T-helper 1 cell treated with Interleukin-12 subunit alpha and Interleukin-12 subunit beta and Interleukin-4 antibody, amounts not matched to agents 30 ng/mL and 1 ng/mL, for 36 hours (primary cell): ENCODE results near the gene TRAF6. TPM values are rescaled to one million over a fixed set of nuclear protein-coding genes. Genes with fewer than 3 reads are reported as not detected.

Experiments
- intact Hi-C: fragments of 100-400 bp; cut with micrococcal nuclease; formaldehyde crosslinking; loops from one replicate; pipeline ENCODE4 v1.15.1; 2024
- total RNA-seq: library from RNA; stranded (reverse); gene quantifications from 2 replicates; pipeline ENCODE4 v1.2.3, GENCODE V29; 2022

The TRAF6 gene
- total RNA-seq, result 14.1 and 15.0 TPM in 2 replicates

- intact Hi-C loops, result loop anchor here (1.0 to 5.0 kb wide), 9 partner anchors 18 to 847 kb away; partner anchors contain the start of genes COMMD9 and TRIM44
These were observed at the start of gene TRAF6 for GRCh38 chr11:36509694-36510593. TRAF6 (minus strand) TSS chr11:36510272; CDS start chr11:36501515, 8,757 bp downstream.

GRCh38 chr11:36558571-36559413 lies 48.7 kb upstream of the TRAF6 start:
- intact Hi-C loops, result loop anchor here (5.0 kb wide), 6 partner anchors 46 to 1641 kb away; partner anchors contain the start of genes APIP, COMMD9, PDHX and TRAF6

GRCh38 chr11:36557991-36558390 lies 47.9 kb upstream of the TRAF6 start:
- intact Hi-C loops, result loop anchor here (5.0 kb wide), 6 partner anchors 46 to 1641 kb away; partner anchors contain the start of genes APIP, COMMD9, PDHX and TRAF6

GRCh38 chr11:36557390-36557789 lies 47.3 kb upstream of the TRAF6 start:
- intact Hi-C loops, result loop anchor here (5.0 kb wide), 6 partner anchors 45 to 1640 kb away; partner anchors contain the start of genes APIP, COMMD9, PDHX and TRAF6

- intact Hi-C loops, result no loop called here
These were observed 40.5 kb upstream of the TRAF6 start for GRCh38 chr11:36550385-36551115.

- intact Hi-C loops, result loop anchor here (1.0 kb wide), 3 partner anchors 23 to 252 kb away; partner anchors contain the start of genes COMMD9 and TRAF6
These were observed 30.9 kb upstream of the TRAF6 start for GRCh38 chr11:36540998-36541397.

GRCh38 chr11:36534276-36534840 lies 24.3 kb upstream of the TRAF6 start:
- intact Hi-C loops, result no loop called here

- intact Hi-C loops, result no loop called here
These were observed 23.0 kb upstream of the TRAF6 start for GRCh38 chr11:36532941-36533601.

GRCh38 chr11:36530840-36531239 lies 20.8 kb upstream of the TRAF6 start:
- intact Hi-C loops, result no loop called here

GRCh38 chr11:36513965-36514364 lies 3.9 kb upstream of the TRAF6 start:
- intact Hi-C loops, result loop anchor here (5.0 kb wide), 1 partner anchor 43 kb away; no protein-coding TSS in a partner anchor

GRCh38 chr11:36512016-36512415 lies 1.9 kb upstream of the TRAF6 start:
- intact Hi-C loops, result loop anchor here (5.0 kb wide), 1 partner anchor 45 kb away; no protein-coding TSS in a partner anchor

- intact Hi-C loops, result loop anchor here (2.0 to 5.0 kb wide), 2 partner anchors 46 to 848 kb away; partner anchors contain the start of gene TRIM44
These were observed 990 bp upstream of the TRAF6 start for GRCh38 chr11:36511062-36511461.

GRCh38 chr11:36510594-36510942 lies 496 bp upstream of the TRAF6 start:
- intact Hi-C loops, result loop anchor here (1.0 to 5.0 kb wide), 7 partner anchors 31 to 848 kb away; partner anchors contain the start of genes COMMD9 and TRIM44

GRCh38 chr11:36509201-36509639 lies 852 bp downstream of the TRAF6 start:
- intact Hi-C loops, result loop anchor here (1.0 kb wide), 2 partner anchors 17 to 156 kb away; no protein-coding TSS in a partner anchor

GRCh38 chr11:36508743-36509142 lies 1.3 kb downstream of the TRAF6 start:
- intact Hi-C loops, result loop anchor here (1.0 kb wide), 2 partner anchors 16 to 155 kb away; no protein-coding TSS in a partner anchor

- intact Hi-C loops, result no loop called here
These were observed 2.1 kb downstream of the TRAF6 start for GRCh38 chr11:36507824-36508489.

- intact Hi-C loops, result no loop called here
These were observed 8.8 kb downstream of the TRAF6 start for GRCh38 chr11:36501236-36501635.

GRCh38 chr11:36500315-36500721 lies 9.8 kb downstream of the TRAF6 start:
- intact Hi-C loops, result no loop called here

- intact Hi-C loops, result no loop called here
These were observed 10.8 kb downstream of the TRAF6 start for GRCh38 chr11:36499315-36499714.
